Frontal cortex (tissue), 4 donors: ENCODE data around the gene MLN. TPM values are rescaled to one million over a fixed set of nuclear protein-coding genes. Genes with fewer than 3 reads are reported as not detected.

Experiments used
- DNase-seq, 2 donors: peaks; one replicate each; pipeline ENCODE4 v3.0.0; 2012; ENCODE audit warnings: low spot score in 2 of 2
- FAIRE-seq: peaks from 2 replicates; lab custom pipeline; 2012; peaks lifted over from hg19 to GRCh38; lab: Jason Lieb, UNC
- total RNA-seq: library from RNA; depleted of rRNA; stranded (reverse); fragments of >200 nt; gene quantifications from one replicate; pipeline ENCODE4 v1.2.3, GENCODE V29; 2014
- donor health status: control.
- donor health status: control.
- donor health status: control.

MLN gene
- total RNA-seq, 1 donor from 2014 or later = not detected

- FAIRE-seq (no peak), DNase-seq (no peak)
Measured at GRCh38 chr6:33792981-33793380, 10.8 kb downstream of the MLN start.

GRCh38 chr6:33791620-33792019, 12.2 kb downstream of the MLN start:
- DNase-seq (no peak), FAIRE-seq (no peak)

- no peak for FAIRE-seq
Measured at GRCh38 chr6:33790910-33791309, 12.9 kb downstream of the MLN start.

GRCh38 chr6:33790379-33790778, 13.4 kb downstream of the MLN start:
- no peak for FAIRE-seq
- no peak for DNase-seq

More at GRCh38 chr6:33790910-33791309, 12.9 kb downstream of the MLN start:
- DNase-seq = no peak

- DNase-seq = no peak
Measured at GRCh38 chr6:33789550-33789895, 14.3 kb downstream of the MLN start.

GRCh38 chr6:33788694-33789549, 14.9 kb downstream of the MLN start, which contains the start of gene LEMD2:
Gene LEMD2 (minus strand): TSS chr6:33789130. CDS start chr6:33789116, 14 bp downstream.
- FAIRE-seq (no peak), DNase-seq (peak; percentile 96 to 98)

More at GRCh38 chr6:33789550-33789895, 14.3 kb downstream of the MLN start:
- no peak for FAIRE-seq

GRCh38 chr6:33787954-33788693, 15.7 kb downstream of the MLN start:
- FAIRE-seq = no peak

GRCh38 chr6:33787346-33787953, 16.4 kb downstream of the MLN start:
- no peak for FAIRE-seq

More at GRCh38 chr6:33787954-33788693, 15.7 kb downstream of the MLN start:
- peak; percentile 75 to 78 for DNase-seq

GRCh38 chr6:33786736-33787135, 17.1 kb downstream of the MLN start:
- DNase-seq = no peak
- FAIRE-seq = no peak

More at GRCh38 chr6:33787346-33787953, 16.4 kb downstream of the MLN start:
- DNase-seq = no peak

- FAIRE-seq = no peak
- DNase-seq = no peak
Measured at GRCh38 chr6:33785778-33786177, 18.0 kb downstream of the MLN start.

GRCh38 chr6:33784787-33785186, 19.0 kb downstream of the MLN start:
- no peak for DNase-seq
- FAIRE-seq = no peak

- FAIRE-seq (no peak), DNase-seq (no peak)
Measured at GRCh38 chr6:33783781-33784520, 19.9 kb downstream of the MLN start.

- DNase-seq (no peak), FAIRE-seq (no peak)
Measured at GRCh38 chr6:33782561-33782960, 21.2 kb downstream of the MLN start.

- DNase-seq (peak in 1 of 2 donors; percentile 31), FAIRE-seq (no peak)
Measured at GRCh38 chr6:33781131-33781975, 22.4 kb downstream of the MLN start.

GRCh38 chr6:33779895-33780294, 23.9 kb downstream of the MLN start:
- DNase-seq (no peak), FAIRE-seq (no peak)

GRCh38 chr6:33779290-33779689, 24.5 kb downstream of the MLN start:
- FAIRE-seq (no peak), DNase-seq (no peak)

- no peak for DNase-seq
Measured at GRCh38 chr6:33778444-33779121, 25.2 kb downstream of the MLN start.

More at GRCh38 chr6:33778444-33779121, 25.2 kb downstream of the MLN start:
- FAIRE-seq = no peak
